Measurements from ENCODE around the gene PNMA3.
"Not testable (repeated sequence)": the region's sequence is repeated elsewhere in the genome, so short reads cannot be mapped to it uniquely, and the experiment has no call there.

PNMA3 gene

GRCh38 chrX:153055871-153056749 lies at the start of gene PNMA3:
Gene PNMA3, plus strand, starts transcription at chrX:153056470. Its CDS starts 586 bp downstream, at chrX:153057056.
- DNase-seq = no peak

GRCh38 chrX:153017174-153017573 lies 39.1 kb upstream of the PNMA3 start:
- DNase-seq = not testable (repeated sequence)

- no peak for DNase-seq
Measured at GRCh38 chrX:153019166-153019565, 37.1 kb upstream of the PNMA3 start.

GRCh38 chrX:153026501-153026900 lies 29.8 kb upstream of the PNMA3 start:
- not testable (repeated sequence) for DNase-seq

- not testable (repeated sequence) for DNase-seq
Measured at GRCh38 chrX:153028487-153028886, 27.8 kb upstream of the PNMA3 start.

GRCh38 chrX:153029162-153029561 lies 27.1 kb upstream of the PNMA3 start:
- DNase-seq = no peak

- DNase-seq = no peak
Measured at GRCh38 chrX:153029875-153030274, 26.4 kb upstream of the PNMA3 start.

- DNase-seq = no peak
Measured at GRCh38 chrX:153030801-153031200, 25.5 kb upstream of the PNMA3 start.

- DNase-seq = peak; percentile 12
Measured at GRCh38 chrX:153032397-153033118, 23.7 kb upstream of the PNMA3 start.

GRCh38 chrX:153049093-153049492 lies 7.2 kb upstream of the PNMA3 start:
- no peak for DNase-seq

- no peak for DNase-seq
Measured at GRCh38 chrX:153052534-153052933, 3.7 kb upstream of the PNMA3 start.

- no peak for DNase-seq
Measured at GRCh38 chrX:153057281-153057680, 1.0 kb downstream of the PNMA3 start.

GRCh38 chrX:153059191-153060094 lies 3.2 kb downstream of the PNMA3 start:
- DNase-seq = no peak

GRCh38 chrX:153060095-153060445 lies 3.8 kb downstream of the PNMA3 start:
- no peak for DNase-seq

- no peak for DNase-seq
Measured at GRCh38 chrX:153061732-153062131, 5.5 kb downstream of the PNMA3 start.

GRCh38 chrX:153063315-153063714 lies 7.0 kb downstream of the PNMA3 start:
- no peak for DNase-seq

GRCh38 chrX:153064061-153064460 lies 7.8 kb downstream of the PNMA3 start:
- no peak for DNase-seq

GRCh38 chrX:153065389-153065788 lies 9.1 kb downstream of the PNMA3 start:
- DNase-seq = no peak

- not testable (repeated sequence) for DNase-seq
Measured at GRCh38 chrX:153066402-153066801, 10.1 kb downstream of the PNMA3 start.

- not testable (repeated sequence) for DNase-seq
Measured at GRCh38 chrX:153071909-153072583, 15.8 kb downstream of the PNMA3 start, which contains the start of gene PNMA6A. Gene PNMA6A, plus strand, starts transcription at chrX:153072454. Its CDS starts 609 bp downstream, at chrX:153073063.

GRCh38 chrX:153073331-153073730 lies 17.1 kb downstream of the PNMA3 start:
- DNase-seq = not testable (repeated sequence)

GRCh38 chrX:153074262-153074899 lies 18.1 kb downstream of the PNMA3 start:
- DNase-seq = no peak
